Measurements from ENCODE around the gene ANKRD39.

ANKRD39 gene

DNA sequence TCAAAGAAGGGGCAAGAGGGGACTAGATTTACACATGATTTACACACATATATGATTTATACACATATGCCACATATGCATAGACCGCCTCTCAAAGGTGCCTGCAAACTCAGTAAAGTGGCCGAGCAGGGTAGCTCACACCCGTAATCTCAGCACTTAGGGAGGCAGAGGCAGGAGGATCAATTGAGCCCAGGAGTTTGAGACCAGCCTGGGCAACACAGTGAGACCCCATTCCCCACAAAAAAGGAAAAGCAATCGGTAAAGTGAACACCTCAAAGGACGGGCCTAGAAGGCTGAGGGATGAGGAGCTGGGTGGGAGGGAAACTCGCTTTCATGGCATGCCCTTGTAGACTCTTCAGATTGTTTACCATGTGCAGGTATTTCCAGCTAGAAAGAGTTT, 5.1 kb downstream of the ANKRD39 start:
- no peak for DNase-seq

DNA sequence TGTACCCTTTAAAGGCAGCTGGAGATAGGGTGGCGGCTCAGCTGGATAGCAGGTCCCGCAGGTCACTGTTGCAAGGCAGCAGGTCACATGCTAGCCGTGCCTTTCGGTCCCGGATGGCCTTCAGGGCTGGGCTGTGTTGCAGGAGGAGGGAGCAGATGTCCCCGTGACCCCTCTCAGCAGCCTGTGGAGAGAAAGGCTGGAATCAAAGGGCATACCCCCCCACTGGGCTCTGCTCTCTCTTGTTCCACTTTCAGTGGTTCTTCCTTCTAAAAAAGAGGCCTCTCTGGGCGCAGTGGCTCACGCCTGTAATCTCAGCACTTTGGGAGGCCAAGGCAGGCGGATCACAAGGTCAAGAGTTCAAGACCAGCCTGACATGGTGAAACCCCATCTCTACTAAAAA, 9.6 kb downstream of the ANKRD39 start:
- no peak for DNase-seq

DNA sequence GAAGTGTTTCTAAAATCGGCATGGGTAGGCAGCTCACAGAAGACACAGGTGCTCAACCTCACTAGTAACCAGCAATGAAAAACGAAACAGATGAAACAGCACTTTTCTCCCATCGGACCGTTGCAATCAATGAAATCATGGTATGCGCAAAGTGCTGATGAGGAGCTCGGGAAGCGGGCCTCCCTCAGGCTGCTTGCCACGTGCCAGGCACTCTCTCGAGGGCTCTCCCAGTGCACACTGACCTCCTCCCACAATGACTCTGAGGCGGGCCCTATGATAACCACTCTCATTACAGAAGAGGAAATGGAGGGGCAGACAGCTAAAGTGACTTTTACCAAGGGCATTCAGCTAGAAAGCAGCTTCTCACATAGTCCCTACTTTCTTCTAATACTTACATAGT, 10.2 kb downstream of the ANKRD39 start:
- DNase-seq, result no peak

DNA sequence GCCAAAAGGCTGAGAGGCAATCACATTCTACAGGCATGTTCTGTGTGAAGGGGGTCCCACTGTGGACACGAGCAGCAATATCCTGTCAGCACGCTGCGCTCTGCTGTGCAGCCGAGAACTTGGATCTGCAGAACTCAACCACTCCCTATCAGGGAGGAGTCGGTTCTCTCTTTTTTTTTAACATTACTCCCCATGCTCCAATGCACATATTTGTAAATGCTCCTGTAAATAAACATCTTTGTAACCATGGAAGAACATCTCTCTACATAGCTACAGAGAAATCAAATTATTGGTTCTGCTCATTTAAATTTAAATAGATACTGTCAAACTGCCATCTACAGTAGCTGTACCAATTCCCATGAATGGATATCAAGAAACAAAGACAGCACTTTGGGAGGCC, 11.0 kb downstream of the ANKRD39 start:
- no peak for DNase-seq

DNA sequence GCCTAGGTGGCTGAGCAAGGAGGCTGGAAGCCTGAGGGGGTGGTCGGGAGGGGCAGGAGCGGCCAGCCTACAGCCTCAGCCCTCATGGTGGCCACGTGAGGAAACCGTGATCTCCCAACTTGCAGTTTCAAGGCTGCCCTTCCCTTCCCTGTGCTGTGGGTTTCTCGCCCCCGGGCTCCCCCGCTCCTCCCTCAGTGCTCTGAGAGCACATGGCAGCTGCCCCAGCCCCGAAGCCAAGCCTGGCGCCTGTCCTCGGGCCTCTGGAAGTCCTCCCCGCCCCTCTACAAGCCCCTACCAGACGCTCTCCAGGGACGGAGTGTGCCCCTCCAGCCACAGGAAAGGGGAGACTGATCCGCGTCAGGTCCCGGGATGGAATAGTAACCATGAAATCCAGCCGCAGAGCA, 13.4 kb downstream of the ANKRD39 start:
- no peak for DNase-seq

DNA sequence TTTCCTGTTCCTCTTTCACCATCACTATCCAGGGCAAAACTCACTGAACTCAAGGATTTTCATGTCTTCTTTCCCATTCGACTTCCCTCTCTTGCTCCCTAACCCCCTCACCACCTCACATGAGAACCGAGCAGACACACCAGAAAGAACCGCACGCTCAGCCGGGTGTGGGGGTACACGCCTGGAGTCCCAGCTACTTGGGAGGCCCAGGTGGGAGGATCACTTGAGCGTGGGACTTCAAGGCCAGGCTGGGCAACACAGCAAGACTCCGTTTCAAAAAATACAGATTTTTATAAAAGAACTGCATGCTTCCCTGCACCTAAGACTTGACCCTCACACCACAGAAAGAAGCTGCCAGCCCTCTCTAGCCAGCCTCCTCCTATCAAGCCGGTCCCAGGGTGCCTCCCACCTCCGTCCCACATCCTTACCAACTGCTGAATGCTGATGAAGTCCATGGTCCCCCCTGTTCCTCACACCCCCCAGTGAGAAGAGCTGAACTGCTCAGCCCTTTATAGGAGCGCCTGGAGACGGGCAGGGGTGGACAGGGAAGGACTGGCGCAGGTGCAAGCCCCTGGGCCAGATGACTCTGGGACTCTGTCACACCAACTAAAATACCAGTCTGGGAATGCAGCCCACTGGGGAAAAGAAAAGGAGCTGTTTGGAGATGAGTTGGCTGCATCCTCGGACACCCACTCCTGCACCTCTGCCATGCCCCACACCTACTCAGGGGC, 14.1 kb downstream of the ANKRD39 start, which contains the start of gene ANKRD23:
Gene ANKRD23 (minus strand): TSS at position 484 of the 731 bp plus-strand sequence. CDS start 29 bp downstream, at position 455.
- no peak for DNase-seq

DNA sequence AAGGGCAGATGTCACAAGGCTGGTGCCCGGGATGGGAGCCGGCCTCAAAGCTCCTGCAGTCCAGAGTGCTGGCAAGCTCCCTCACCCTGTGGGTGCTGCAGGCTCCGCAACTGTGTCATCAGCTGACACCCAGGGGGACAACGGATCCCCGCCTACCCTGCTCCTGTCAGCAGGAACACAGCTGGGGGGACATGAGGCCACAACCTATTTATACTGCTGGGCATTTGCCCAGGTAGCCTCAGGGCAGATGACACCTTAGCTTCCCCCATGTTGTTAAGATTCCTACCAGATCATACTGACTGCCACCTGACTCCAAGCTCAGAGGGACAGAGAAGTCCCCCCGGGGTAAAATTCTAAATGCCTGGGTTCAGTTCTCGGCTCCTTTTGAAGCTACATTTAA, 15.2 kb downstream of the ANKRD39 start:
- DNase-seq, result no peak

DNA sequence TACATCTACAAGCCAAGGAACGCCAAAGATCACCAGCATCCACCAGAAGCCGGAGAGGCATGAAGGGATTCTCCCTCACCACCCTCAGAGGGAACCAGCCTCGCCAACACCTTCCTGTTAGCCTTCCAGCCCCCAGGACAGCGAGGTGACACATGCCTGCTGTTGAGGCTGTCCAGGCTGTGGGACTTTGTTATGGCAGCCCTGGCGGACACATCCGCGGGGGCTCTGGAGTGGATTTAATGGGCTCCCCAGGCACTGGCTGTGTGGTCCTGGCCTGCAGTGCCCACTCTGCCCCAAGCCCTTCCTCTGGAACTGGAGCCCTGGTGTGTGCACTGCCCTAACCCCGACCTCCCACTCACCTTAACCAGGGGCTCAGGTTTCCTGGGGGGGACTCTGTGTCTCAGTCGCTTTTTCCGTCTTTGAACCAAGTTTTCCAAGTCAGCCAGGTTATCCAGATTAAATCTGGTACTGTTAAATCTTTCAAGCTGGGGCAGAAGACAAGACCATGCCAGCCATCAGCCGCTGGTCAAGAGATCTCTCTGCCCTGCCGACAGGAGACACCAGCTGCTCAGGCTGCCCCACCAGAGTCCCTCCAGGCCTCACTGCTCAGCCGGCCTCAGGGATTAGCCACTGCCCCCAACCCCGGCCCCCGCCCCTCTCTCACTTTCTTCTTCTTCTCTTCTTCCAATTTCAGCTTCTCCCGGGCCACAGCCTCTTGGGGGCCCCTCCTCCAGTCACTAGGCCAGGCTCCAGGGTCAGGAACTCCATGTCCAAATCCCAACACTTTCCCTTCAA, 15.9 kb downstream of the ANKRD39 start:
- no peak for DNase-seq

DNA sequence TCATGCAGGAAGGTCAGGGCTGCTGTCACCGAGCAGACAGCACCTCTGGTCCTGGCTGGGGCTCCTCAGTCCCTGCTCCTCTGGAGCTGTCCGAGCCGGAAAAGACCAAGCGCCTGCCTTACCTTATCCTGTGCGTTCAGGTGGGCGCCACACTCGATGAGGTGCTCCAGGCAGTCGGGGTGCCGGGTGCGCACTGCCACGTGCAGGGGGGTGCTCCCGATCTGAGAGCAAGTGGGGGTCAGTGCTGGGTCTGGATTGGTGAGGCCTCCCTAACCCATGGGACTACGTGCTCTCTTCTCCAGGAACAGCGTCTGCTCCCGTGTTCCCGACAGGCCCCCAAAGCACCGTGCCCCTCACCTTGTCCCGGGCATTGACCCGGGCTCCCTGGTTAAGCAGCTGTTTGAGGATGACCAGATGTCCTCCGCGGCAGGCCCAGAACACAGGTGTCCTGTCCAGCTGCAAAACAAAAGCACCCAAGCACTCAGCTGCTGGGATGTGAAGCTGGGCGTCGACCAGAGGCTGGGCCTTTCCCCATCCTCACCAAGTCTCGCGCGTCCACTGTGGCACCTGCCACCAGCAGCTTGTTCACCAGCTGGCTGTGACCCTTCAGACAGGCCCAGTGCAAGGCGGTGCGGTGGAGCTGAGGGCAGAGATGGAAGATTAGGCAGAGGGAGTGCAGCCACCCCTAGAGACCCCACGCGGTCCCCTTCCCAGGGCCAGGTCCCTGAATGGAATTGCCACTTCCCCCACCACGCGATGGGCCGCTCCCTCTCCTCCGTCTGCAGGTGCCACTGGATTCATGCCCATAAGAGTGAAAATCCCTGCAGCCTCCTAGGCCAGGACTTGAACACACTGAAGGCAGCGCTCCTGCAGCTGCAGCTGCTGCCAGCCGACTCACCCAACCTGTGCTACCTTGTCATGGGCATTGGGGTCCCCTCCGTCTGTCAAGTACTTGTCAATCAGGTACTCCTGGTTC, 17.7 kb downstream of the ANKRD39 start:
- no peak for DNase-seq

DNA sequence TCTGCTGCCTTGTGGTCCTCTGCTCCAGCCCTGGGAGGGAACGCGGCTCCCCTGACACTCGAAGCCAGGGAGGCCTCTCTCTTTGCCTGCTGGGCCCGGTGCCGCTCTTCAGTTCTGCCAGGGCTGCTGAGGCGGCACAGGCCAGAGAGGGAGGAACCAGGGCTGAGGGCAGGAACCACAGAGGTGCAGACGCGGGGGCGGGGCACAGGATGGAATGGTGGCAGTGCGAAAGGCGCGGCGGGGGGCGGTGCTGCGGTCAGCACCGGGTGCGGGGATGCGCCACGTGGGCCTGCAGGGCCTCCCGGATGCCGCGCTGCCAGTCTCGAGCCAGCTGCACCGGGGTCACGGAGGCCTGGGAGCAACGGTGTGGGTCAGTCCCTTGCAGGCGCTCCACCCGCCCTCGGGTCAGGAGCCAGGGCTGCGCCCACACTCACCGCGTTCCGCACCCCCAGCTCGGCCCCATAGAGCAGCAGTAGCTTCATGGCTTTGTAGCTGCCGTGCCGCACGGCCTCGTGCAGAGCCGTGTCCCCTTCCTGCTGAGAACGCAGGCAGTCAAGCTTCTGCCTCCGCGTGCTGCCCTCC, 18.4 kb downstream of the ANKRD39 start:
- no peak for DNase-seq

DNA sequence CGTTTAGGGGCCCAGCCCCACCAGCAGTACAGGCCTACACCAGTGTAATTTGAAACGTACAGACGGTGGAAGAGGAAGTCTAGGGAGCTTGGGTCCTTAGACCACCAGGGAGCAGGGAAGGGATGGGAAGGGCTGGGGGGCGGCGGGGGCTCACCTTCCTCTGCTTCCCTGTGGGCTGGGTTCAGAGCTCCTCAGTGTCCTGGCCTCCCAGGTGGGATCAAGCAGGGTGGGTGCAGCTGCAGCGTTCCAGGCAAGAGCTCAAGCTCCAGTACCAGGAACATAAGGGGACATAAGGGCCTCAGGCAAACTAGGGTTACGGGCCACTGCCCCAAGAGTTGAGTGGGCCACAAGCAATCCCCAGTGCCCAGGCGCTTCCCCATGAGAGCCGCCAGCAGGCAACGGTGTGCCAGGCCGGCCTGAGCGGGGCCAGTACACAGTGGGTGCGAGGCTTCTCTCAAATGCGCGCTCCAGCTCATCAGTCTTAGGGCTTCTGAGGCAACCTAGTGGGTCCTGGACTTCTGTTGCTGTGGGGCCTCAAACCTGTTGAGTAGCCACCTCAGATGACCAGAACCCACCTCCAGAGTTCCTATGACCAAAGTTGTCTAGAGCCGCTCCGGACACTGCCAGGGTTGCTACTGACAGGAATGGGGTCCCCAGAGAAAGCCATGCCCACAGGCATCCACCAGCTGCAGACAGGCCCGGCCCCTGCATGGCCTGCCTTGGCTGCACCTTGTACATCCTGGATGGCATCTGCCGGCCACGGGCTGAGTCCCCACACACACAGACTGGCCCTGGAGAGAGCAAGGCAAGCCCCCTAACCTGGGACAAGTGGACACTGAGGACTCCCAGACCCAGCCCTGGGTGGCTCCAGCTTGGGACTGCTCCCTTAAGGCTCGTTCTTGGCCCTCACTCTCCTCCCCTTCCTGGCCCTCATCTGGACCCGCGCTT, 19.2 kb downstream of the ANKRD39 start:
- no peak for DNase-seq

DNA sequence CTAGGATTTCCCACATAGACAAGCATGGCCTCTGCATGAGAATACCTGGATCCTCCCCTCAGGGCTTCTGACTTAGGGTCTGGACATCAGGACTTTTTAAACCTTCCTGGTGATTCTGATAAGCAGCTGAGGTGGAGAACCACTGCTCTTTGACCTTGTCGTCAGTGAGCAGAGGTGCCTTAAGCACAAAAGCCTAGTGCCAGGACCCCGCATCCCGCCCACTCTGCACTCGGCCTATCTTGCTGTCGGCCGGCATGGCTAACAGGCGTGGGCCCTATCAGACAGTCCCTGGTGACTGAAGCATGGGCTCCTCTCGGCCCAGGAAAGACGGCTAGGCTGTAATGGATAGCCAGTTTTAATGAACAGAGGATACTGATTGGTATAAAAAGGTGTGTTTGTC, 20.2 kb downstream of the ANKRD39 start:
- DNase-seq, result no peak

DNA sequence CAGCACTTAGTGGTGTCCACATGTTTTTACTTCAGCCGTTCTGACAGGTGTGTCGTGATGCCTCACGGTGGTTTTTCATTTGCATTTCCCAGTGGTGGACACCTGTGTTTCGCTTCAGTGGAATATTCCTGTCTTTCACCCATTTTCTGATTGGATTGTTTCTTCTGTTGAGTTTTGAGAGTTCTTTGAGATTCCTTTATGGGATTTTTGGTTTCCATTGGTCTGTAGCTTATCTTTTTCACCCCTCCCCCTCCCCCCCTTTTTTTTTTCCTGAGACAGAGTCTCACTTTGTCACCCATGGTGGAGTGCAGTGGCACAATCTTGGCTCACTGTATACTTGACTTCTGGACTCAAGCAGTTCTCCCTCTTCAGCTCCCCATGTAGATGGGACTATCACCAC, 22.0 kb downstream of the ANKRD39 start:
- no peak for DNase-seq

DNA sequence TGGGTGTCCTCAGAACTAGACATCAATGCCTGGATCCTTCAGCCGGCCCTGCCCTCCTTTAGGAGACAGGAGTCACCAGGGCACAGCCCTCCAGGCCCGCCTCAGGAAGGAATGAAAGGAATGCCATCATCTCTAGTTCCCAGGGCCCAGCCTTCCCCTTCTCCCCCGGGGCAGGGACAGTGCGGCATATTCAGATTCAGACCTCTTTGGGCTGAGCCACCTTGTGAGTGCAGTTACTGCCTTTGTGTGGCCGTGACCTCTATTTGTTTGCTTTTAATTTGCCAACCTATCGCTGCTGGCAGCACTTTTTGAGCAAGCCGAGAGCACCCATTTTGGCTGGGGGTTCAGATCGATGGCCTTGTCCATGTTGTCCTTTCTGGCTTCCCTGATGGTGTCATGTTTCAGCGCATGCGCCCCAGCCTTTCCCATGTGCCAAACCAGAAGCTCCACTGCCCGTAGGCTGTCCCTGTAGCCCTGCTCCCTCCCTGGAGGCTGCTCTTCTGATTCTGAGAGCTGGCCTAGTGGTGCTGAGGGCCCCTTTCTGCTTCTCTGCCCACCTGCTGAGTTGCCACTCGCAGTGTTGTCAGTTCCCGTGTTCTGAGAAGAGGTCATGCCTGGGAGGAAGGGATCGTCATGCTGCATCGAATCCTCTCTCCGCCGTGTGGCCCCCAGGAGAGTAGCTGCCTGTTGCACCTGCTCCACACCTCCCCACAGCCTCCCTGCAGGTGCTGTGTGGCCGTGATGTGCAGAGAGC, 24.9 kb downstream of the ANKRD39 start:
- no peak for DNase-seq

DNA sequence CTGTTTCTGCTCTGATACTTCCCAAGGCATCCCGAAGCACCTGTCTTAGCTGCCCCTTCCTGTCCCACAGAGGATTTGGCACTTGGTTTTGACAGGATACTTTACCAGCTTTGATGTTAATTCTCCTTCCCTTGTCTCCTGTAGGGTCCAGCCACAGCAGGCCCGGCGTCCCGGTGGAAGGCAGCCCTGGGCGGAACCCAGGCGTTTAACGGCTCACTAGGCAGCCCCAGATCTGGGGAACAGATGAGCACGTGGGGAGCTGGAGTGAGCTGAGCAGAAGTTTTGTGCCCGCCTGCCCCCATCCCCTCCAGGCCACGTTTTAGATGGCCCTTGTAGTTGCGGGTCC, 25.4 kb downstream of the ANKRD39 start:
- no peak for DNase-seq

DNA sequence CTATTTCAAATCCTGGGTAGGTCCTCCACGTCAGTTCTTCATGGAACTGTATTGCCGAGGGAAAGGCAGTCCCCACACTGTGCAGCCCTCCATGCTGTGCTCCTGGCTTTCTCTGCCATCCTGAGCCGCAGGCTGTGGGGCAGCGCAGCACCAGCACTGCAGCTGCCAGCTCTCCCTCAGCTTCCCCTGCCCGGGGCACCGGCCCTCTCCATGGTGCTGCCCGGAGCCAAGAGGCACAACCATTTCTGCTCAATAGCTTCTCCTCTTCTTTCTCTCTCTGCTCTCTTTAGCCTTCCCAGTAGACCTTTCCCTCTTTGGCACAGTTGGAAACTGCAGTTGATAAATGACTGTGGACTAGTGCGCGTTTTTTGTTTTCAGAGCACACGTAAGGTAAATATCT, 26.1 kb downstream of the ANKRD39 start:
- DNase-seq, result no peak

DNA sequence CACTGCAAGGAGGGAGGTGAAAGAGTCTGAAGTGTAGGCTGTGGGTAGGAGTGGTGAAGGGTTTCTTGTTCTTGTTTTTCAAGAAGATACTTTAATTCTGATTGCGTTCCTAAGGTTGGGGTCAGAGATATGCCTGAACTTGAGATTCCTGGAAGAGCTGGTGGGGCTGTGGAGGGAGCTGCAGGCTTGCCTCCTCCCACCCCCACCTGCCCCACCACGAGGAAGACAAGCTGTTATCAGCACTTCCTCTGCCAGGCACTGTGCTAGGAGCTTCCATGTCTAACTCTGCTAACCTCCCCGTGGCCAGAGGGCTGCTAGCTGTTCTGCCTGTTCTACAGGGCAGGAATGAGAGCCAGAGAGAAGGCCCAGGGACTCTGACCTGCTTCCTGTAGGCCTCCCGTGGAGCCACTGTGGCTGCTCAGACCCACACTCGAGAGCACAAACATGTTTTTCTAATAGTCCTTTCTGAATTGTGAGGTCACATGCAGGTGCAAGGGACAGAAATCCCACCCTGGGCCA, 27.7 kb downstream of the ANKRD39 start:
- no peak for DNase-seq

DNA sequence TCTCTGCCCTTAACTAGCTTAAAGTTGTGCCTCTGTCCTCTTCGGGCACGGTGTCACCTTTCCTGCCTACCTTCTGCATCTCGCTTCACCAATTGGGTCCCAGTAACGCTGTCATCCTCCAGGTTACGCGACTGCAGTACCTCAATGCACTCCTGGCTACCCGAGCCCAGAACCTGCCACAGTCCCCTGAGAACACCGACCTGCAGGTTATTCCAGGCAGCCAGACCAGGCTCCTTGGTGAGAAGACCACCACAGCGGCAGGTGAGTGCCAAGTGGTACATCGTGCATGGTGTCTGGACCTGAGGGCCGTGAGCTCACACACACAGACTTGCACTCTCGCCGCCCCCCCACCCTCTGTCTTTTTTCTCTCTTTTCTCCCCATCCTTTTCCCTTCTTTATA, 28.9 kb downstream of the ANKRD39 start:
- DNase-seq, result no peak

DNA sequence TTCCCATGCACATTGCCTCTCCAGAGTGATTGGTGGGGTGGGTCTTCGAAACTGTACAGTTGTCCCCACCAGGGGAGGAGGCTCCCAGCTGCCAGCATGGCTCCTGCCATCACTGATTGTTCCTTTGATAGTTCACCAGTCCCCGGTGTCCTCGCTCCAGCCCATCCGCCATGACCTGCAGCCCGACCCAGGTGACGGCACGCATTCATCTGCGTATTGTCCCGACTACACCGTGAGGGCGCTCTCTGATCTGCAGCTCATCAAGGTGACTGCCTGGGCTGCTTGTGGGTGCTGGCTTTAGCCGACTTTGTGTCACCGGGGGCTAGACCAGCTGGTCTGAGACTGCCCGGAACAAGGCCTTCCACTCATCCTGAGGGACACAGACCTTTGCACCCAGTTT, 29.4 kb downstream of the ANKRD39 start:
- no peak for DNase-seq

DNA sequence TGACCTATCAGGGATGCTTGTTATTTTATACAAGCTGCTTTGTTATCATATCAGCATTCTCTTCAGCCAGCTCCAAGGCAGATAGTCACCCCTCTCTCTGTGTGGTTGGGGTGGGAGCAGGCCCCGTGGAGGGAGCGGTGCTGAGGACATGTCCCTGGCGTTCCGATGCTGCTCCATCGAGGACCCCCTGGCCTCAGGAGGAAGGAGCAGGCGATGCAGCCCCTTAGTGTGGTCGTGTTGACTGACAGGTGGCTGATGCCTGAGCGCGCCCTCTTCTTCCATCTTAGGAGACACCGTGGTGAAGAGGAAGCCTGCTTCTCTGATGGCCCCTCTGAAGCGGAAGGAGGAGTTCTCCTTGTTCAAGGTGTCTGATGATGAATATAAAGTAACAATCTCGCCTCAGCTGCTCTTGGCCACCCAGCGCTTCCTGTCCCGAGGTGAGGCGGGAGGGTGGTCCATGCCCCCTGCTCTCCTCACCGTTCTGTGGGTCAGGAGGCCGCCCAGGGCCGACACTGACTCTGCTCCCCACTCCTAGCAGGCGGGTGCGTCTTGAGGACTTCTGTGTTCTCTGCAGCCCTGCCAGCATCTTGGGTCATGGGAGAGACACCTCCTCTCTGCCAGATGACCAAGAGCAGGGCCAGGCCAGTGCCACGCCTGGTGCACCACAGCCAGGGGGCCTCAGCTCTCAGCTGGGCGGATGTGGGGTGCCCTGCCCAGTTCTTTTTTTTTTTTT, 31.1 kb downstream of the ANKRD39 start:
- DNase-seq, result no peak

All from NCI-H748 treated with DMSO at 0.1 percent for 48 hours (cell line).